GM18505 (cell line): ENCODE data around the gene MCL1.
A peak's percentile ranks its signal among the peaks of the same experiment; 100 is the strongest.
"Not testable (repeated sequence)": the region's sequence is repeated elsewhere in the genome, so short reads cannot be mapped to it uniquely, and the experiment has no call there.

Experiments
- ATAC-seq: cut with Tn5 transposase; IDR thresholded peaks from one replicate; pipeline ENCODE4 v1.9.1; 2021; ENCODE audit not compliant: unreplicated experiment
- POLR2A ChIP-seq: IDR thresholded peaks from 4 replicates; pipeline ENCODE4 v1.6.1; 2011; ENCODE audit warnings: borderline replicate concordance; ENCODE audit not compliant: insufficient read depth, insufficient read length; ENCODE audit errors: extremely low read depth

Gene MCL1

GRCh38 chr1:150579945-150580642 is 684 bp upstream of the MCL1 start:
- TF ChIP-seq POLR2A: no peak
- ATAC-seq: no peak

GRCh38 chr1:150578272-150579109 is 919 bp downstream of the MCL1 start:
- no peak for TF ChIP-seq POLR2A
- ATAC-seq: no peak

GRCh38 chr1:150577557-150578271 is 1.7 kb downstream of the MCL1 start:
- no peak for ATAC-seq
- no peak for TF ChIP-seq POLR2A

GRCh38 chr1:150576794-150577556 is 2.4 kb downstream of the MCL1 start:
- peak; percentile 32 for TF ChIP-seq POLR2A
- ATAC-seq: no peak

- ATAC-seq: no peak
- TF ChIP-seq POLR2A: no peak
These were observed 3.1 kb downstream of the MCL1 start for GRCh38 chr1:150576367-150576711.

- ATAC-seq: no peak
These were observed 3.7 kb downstream of the MCL1 start for GRCh38 chr1:150575518-150576366.

GRCh38 chr1:150575072-150575489 is 4.3 kb downstream of the MCL1 start:
- peak; percentile 24 for TF ChIP-seq POLR2A
- ATAC-seq: no peak

More at GRCh38 chr1:150575518-150576366, 3.7 kb downstream of the MCL1 start:
- TF ChIP-seq POLR2A: no peak

- ATAC-seq: no peak
- TF ChIP-seq POLR2A: peak; percentile 31
These were observed 4.9 kb downstream of the MCL1 start for GRCh38 chr1:150574260-150575071.

- not testable (repeated sequence) for ATAC-seq
These were observed 5.8 kb downstream of the MCL1 start for GRCh38 chr1:150573648-150574071.

GRCh38 chr1:150572918-150573647 is 6.3 kb downstream of the MCL1 start:
- TF ChIP-seq POLR2A: peak; percentile 40
- no peak for ATAC-seq

- peak; percentile 48 for TF ChIP-seq POLR2A
- no peak for ATAC-seq
These were observed 10.8 kb downstream of the MCL1 start for GRCh38 chr1:150568594-150568966.
